Mesenchymal stem cell (in vitro differentiated cells and primary cell): ENCODE results near the gene MACROD1.

Source experiments
- DNase-seq: peaks from one replicate; pipeline ENCODE4 v3.0.0-alpha.2; 2013
- H2AFZ ChIP-seq: one replicate; pipeline ENCODE4 v1.6.1; 2013; ENCODE audit warnings: low read depth, mild to moderate bottlenecking, control low read depth, inconsistent platforms, low read length, moderate library complexity
- H2AK5ac ChIP-seq: 2 replicates; pipeline ENCODE4 v1.6.1; 2013; ENCODE audit warnings: low read length, moderate library complexity, mild to moderate bottlenecking, inconsistent platforms; ENCODE audit not compliant: severe bottlenecking
- H2BK120ac ChIP-seq: one replicate; pipeline ENCODE4 v1.6.1; 2013; ENCODE audit warnings: low read depth, mild to moderate bottlenecking, inconsistent platforms, low read length, moderate library complexity
- H2BK12ac ChIP-seq, 2 experiments: one replicate each; pipeline ENCODE4 v1.6.1; 2013; ENCODE audit warnings: inconsistent platforms in 2 of 2, low read length in 2 of 2, mild to moderate bottlenecking in 2 of 2, moderate library complexity in 2 of 2, control low read depth in 1 of 2
- H2BK15ac ChIP-seq: one replicate; pipeline ENCODE4 v1.6.1; 2013; ENCODE audit warnings: mild to moderate bottlenecking, low read depth, inconsistent platforms; ENCODE audit not compliant: poor library complexity, severe bottlenecking
- H2BK5ac ChIP-seq: 2 replicates; pipeline ENCODE4 v1.6.1; 2013; ENCODE audit warnings: low read depth, mild to moderate bottlenecking, low read length, control low read depth, inconsistent platforms; ENCODE audit not compliant: poor library complexity, severe bottlenecking
- H3K14ac ChIP-seq, 2 experiments: one replicate each; pipeline ENCODE4 v1.6.1; 2013; ENCODE audit warnings: inconsistent platforms in 2 of 2, low read length in 2 of 2, control low read depth in 1 of 2, mild to moderate bottlenecking in 1 of 2, moderate library complexity in 1 of 2
- H3K18ac ChIP-seq, 2 experiments: one replicate each; pipeline ENCODE4 v1.6.1; 2013; ENCODE audit warnings: inconsistent platforms in 2 of 2, low read length in 2 of 2, control low read depth in 1 of 2, low read depth in 1 of 2, mild to moderate bottlenecking in 1 of 2
- H3K23ac ChIP-seq, 2 experiments: one replicate each; pipeline ENCODE4 v1.6.1; 2013; ENCODE audit warnings: inconsistent platforms in 2 of 2, low read length in 2 of 2, mild to moderate bottlenecking in 2 of 2, moderate library complexity in 2 of 2, control low read depth in 1 of 2
- H3K27ac ChIP-seq: 2 replicates; pipeline ENCODE4 v1.5.1; 2013; ENCODE audit warnings: mild to moderate bottlenecking, moderate library complexity, low read length, control low read depth, inconsistent platforms; ENCODE audit not compliant: poor library complexity, severe bottlenecking
- H3K27me3 ChIP-seq, 2 experiments: 2 replicates each; pipeline versions ENCODE4 v1.6.1 to v1.7.0; 2013; ENCODE audit warnings: low read length in 2 of 2, mild to moderate bottlenecking in 2 of 2, moderate library complexity in 2 of 2, control low read depth in 1 of 2, inconsistent platforms in 1 of 2; ENCODE audit not compliant: control insufficient read depth in 1 of 2, insufficient read depth in 1 of 2
- H3K36me3 ChIP-seq, 2 experiments: 2 replicates each; pipeline versions ENCODE4 v1.6.1 to v1.7.0; 2013; ENCODE audit warnings: low read length in 2 of 2, control low read depth in 1 of 2, inconsistent platforms in 1 of 2, low read depth in 1 of 2, mild to moderate bottlenecking in 1 of 2; ENCODE audit not compliant: insufficient read depth in 2 of 2, control insufficient read depth in 1 of 2
- H3K4ac ChIP-seq, 2 experiments: one replicate each; pipeline ENCODE4 v1.6.1; 2013; ENCODE audit warnings: inconsistent platforms in 2 of 2, low read length in 2 of 2, mild to moderate bottlenecking in 2 of 2, moderate library complexity in 2 of 2, control low read depth in 1 of 2, low read depth in 1 of 2
- H3K4me1 ChIP-seq: 2 replicates; pipeline ENCODE4 v1.6.1; 2013; ENCODE audit warnings: low read depth, low read length, control low read depth; ENCODE audit not compliant: control insufficient read depth, insufficient read depth
- H3K4me2 ChIP-seq: 2 replicates; pipeline ENCODE4 v1.6.1; 2013; ENCODE audit warnings: low read length, mild to moderate bottlenecking, inconsistent platforms; ENCODE audit not compliant: poor library complexity, severe bottlenecking
- H3K4me3 ChIP-seq, 2 experiments: 2 replicates each; pipeline versions ENCODE4 v1.5.1 to v1.7.0; 2013; ENCODE audit warnings: low read length in 2 of 2, mild to moderate bottlenecking in 2 of 2, control low read depth in 1 of 2, low read depth in 1 of 2; ENCODE audit not compliant: insufficient read depth in 1 of 2
- H3K79me1 ChIP-seq: replicated peaks from 2 replicates; pipeline ENCODE4 v1.6.1; 2013; ENCODE audit warnings: mild to moderate bottlenecking, control low read depth, low read length, inconsistent platforms; ENCODE audit not compliant: poor library complexity, severe bottlenecking
- H3K9ac ChIP-seq: 2 replicates; pipeline ENCODE4 v1.7.0; 2013; ENCODE audit warnings: mild to moderate bottlenecking, low read length, moderate library complexity
- H3K9me3 ChIP-seq: 2 replicates; pipeline ENCODE4 v1.7.0; 2013; ENCODE audit warnings: mild to moderate bottlenecking, low read length; ENCODE audit not compliant: control insufficient read depth
- H4K8ac ChIP-seq: one replicate; pipeline ENCODE4 v1.6.1; 2013; ENCODE audit warnings: inconsistent platforms, mild to moderate bottlenecking, low read length, moderate library complexity
- H4K91ac ChIP-seq: one replicate; pipeline ENCODE4 v1.6.1; 2013; ENCODE audit warnings: mild to moderate bottlenecking, low read length, inconsistent platforms
- WGBS: methylation state at CpG from one replicate; pipeline ENCODE4 v1.1.7; 2013; ENCODE audit warnings: mixed read lengths; 5-methylcytosine and 5-hydroxymethylcytosine counted together

MACROD1 gene

GRCh38 chr11:63993993-63994392, 171.9 kb downstream of the MACROD1 start:
- no peak overlapping the region for H3K18ac ChIP-seq
- H3K14ac ChIP-seq = no peak overlapping the region
- no peaks in the 10 kb centered on the region for H3K27me3 ChIP-seq
- H4K91ac ChIP-seq = no peak overlapping the region
- H3K4ac ChIP-seq = no peak overlapping the region
- no peak overlapping the region for H3K27ac ChIP-seq
- H2BK15ac ChIP-seq = no peak overlapping the region
- no peak overlapping the region for H2AK5ac ChIP-seq
- no peak overlapping the region for H2BK120ac ChIP-seq
- H3K79me1 ChIP-seq = peaks cover 46% of the 10 kb centered on the region
- no peak overlapping the region for H4K8ac ChIP-seq
- no peak overlapping the region for H3K4me3 ChIP-seq
- H2AFZ ChIP-seq = no peak overlapping the region
- H3K4me1 ChIP-seq = peaks cover 16% of the 10 kb centered on the region
- 94% methylated on average over 6 of the region's 6 CpGs for WGBS
- DNase-seq = no peak
- H3K36me3 ChIP-seq = peaks cover 74 to 94% of the 10 kb centered on the region in 2 experiments
- H2BK5ac ChIP-seq = no peak overlapping the region
- H2BK12ac ChIP-seq = no peak overlapping the region
- no peak overlapping the region for H3K23ac ChIP-seq
- H3K9me3 ChIP-seq = no peaks in the 10 kb centered on the region
- H3K9ac ChIP-seq = no peak overlapping the region
- H3K4me2 ChIP-seq = no peak overlapping the region

GRCh38 chr11:63993100-63993499, 172.8 kb downstream of the MACROD1 start:
- Histone ChIP-seq H3K4me3 (no peak overlapping the region), H3K18ac (no peak overlapping the region), H3K9ac (no peak overlapping the region), H2BK12ac (no peak overlapping the region), H3K27me3 (no peaks in the 10 kb centered on the region), H3K14ac (no peak overlapping the region), H3K79me1 (peaks cover 52% of the 10 kb centered on the region), H4K8ac (peak overlapping the region; percentile 9), H3K4me1 (peaks cover 16% of the 10 kb centered on the region), H2BK15ac (no peak overlapping the region), H3K36me3 (peaks cover 80 to 94% of the 10 kb centered on the region in 2 experiments), H3K27ac (no peak overlapping the region), H3K4ac (no peak overlapping the region), H4K91ac (no peak overlapping the region), H2BK120ac (no peak overlapping the region), H2AFZ (no peak overlapping the region), H2BK5ac (no peak overlapping the region), H3K23ac (no peak overlapping the region), H3K4me2 (no peak overlapping the region), H3K9me3 (no peaks in the 10 kb centered on the region), H2AK5ac (no peak overlapping the region)
- DNase-seq = no peak
- WGBS = 89% methylated on average over 5 of the region's 5 CpGs

GRCh38 chr11:63991558-63991957, 174.4 kb downstream of the MACROD1 start:
- no peak overlapping the region for H3K9ac ChIP-seq
- H3K4ac ChIP-seq = no peak overlapping the region
- peaks cover 53% of the 10 kb centered on the region for H3K79me1 ChIP-seq
- H3K36me3 ChIP-seq = peaks cover 66 to 80% of the 10 kb centered on the region in 2 experiments
- H3K23ac ChIP-seq = no peak overlapping the region
- H2BK12ac ChIP-seq = no peak overlapping the region
- 96% methylated on average over 10 of the region's 10 CpGs for WGBS
- H2BK120ac ChIP-seq = no peak overlapping the region
- H4K8ac ChIP-seq = no peak overlapping the region
- H2BK5ac ChIP-seq = no peak overlapping the region
- H3K14ac ChIP-seq = no peak overlapping the region
- H3K9me3 ChIP-seq = no peaks in the 10 kb centered on the region
- H3K18ac ChIP-seq = no peak overlapping the region
- no peak overlapping the region for H2AK5ac ChIP-seq
- H2BK15ac ChIP-seq = no peak overlapping the region
- no peak overlapping the region for H3K4me3 ChIP-seq
- H3K4me2 ChIP-seq = no peak overlapping the region
- H3K4me1 ChIP-seq = peaks cover 20% of the 10 kb centered on the region
- no peak overlapping the region for H2AFZ ChIP-seq
- no peaks in the 10 kb centered on the region for H3K27me3 ChIP-seq
- no peak for DNase-seq
- no peak overlapping the region for H3K27ac ChIP-seq
- no peak overlapping the region for H4K91ac ChIP-seq

GRCh38 chr11:63986932-63987513, 178.9 kb downstream of the MACROD1 start:
- no peak overlapping the region for H2BK12ac ChIP-seq
- no peak overlapping the region for H2AFZ ChIP-seq
- no peak overlapping the region for H3K23ac ChIP-seq
- H2AK5ac ChIP-seq = no peak overlapping the region
- H3K79me1 ChIP-seq = peaks cover 43% of the 10 kb centered on the region
- no peak overlapping the region for H2BK5ac ChIP-seq
- no peak overlapping the region for H2BK120ac ChIP-seq
- peaks cover 31% of the 10 kb centered on the region for H3K4me1 ChIP-seq
- H4K91ac ChIP-seq = peak overlapping the region; percentile 99
- H3K14ac ChIP-seq = peak overlapping the region in 1 of 2 experiments; percentile 19
- DNase-seq = no peak
- H3K4me2 ChIP-seq = peak overlapping the region; percentile 60
- H3K9me3 ChIP-seq = no peaks in the 10 kb centered on the region
- H3K27ac ChIP-seq = no peak overlapping the region
- peak overlapping the region; percentile 95 to 97 for H3K4me3 ChIP-seq
- peak overlapping the region; percentile 1 to 15 for H3K18ac ChIP-seq
- H2BK15ac ChIP-seq = no peak overlapping the region
- H4K8ac ChIP-seq = peak overlapping the region; percentile 95
- WGBS = 42% methylated on average over 25 of the region's 25 CpGs
- peak overlapping the region; percentile 96 for H3K9ac ChIP-seq
- no peaks in the 10 kb centered on the region for H3K27me3 ChIP-seq
- peaks cover 34 to 37% of the 10 kb centered on the region in 2 experiments for H3K36me3 ChIP-seq
- H3K4ac ChIP-seq = peak overlapping the region; percentile 96
